HG02885 (cell line): ENCODE results near the gene TMPRSS9.

Experiments
- ATAC-seq: cut with Tn5 transposase; IDR thresholded peaks from one replicate; pipeline ENCODE4 v1.9.1; 2021; ENCODE audit warnings: mild to moderate bottlenecking; ENCODE audit not compliant: unreplicated experiment, poor library complexity

The TMPRSS9 gene

DNA sequence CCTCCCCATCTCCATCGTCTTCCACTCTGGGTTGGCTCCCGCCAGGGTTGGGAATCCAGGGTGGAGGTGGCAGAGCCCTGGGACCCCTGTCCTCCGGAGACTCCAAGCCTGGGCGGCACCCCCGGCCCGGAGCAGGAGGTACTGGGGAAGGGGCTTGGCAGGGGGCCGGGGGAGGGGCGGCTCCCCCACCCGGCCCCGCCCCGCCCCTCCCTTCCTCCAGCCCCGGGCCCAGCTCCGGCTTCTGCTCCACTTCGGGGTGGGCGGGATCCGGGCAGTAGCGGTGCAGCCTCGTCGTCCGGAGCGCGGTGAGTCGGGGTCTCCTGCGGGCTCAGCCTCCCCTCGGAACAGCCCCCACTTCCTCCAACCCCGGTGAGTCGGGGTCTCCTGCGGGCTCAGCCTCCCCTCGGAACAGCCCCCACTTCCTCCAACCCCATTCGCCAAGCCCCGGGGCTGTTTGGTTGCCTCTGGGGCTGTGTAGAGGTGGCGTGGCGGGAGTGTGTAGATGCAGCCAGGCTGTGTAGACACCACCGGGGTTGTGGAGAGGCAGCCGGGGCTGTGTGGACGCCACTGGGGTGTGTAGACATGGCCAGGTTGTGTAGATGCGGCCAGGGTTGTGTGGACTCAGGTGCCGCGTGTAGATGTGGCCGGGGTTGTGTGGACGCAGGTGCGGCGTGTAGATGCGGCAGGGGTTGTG is at the start of gene TMPRSS9:
TSS of gene TMPRSS9 (plus strand) at position 274 of the 694 bp plus-strand sequence. CDS start 29,521 bp downstream, outside the sequence.
- ATAC-seq: no peak

DNA sequence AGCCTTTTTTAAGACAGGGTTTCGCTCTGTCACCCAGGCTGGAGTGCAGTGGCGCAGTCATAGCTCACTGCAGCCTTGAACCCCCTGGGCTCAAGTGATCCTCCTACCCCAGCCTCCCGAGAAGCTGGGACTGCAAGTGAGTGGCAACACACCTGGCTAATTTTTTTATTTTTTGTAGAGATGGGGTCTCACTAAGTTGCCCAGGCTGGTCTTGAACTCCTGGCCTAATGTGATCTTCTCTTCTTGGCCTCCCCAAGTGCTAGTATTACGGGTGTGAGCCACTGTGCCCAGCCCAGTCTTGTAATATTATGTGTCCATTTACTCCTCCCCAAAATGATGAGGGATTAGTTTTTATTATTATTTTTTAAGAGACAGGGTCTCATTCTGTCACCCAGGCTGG is 49.0 kb upstream of the TMPRSS9 start:
- ATAC-seq: no peak

DNA sequence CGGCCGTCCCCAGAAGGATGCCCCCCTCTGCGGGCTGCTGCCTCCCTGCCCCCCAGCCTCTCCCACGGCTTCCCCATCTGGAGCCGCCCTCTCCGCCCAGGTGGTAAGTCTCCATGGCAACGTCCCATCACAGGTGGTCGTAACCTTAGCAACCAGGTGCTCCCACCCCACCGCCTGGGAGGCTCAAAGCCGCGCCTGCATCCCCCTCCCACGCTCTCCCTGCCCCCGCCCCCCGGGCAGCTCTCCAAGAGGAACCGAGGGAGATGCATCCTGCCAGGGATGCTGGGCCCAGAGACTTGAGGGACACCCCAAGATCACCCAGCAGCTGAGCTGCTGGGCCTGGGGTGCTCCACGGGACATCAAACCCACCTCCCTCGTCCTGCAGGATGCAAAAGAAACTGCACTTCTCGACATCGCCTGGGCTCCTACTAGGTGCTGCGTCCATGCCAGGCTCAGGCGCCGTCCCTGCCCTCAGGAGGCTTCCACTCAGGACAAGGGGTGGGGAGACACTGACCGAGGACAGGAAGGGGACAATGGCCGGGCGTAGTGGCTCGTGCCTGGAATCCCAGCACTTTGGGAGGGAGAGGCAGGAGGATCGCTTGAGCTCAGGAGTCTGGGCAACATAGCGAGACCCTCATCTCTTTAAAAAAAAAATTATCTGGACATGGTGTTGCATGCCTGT is 47.1 kb upstream of the TMPRSS9 start:
- ATAC-seq: no peak

DNA sequence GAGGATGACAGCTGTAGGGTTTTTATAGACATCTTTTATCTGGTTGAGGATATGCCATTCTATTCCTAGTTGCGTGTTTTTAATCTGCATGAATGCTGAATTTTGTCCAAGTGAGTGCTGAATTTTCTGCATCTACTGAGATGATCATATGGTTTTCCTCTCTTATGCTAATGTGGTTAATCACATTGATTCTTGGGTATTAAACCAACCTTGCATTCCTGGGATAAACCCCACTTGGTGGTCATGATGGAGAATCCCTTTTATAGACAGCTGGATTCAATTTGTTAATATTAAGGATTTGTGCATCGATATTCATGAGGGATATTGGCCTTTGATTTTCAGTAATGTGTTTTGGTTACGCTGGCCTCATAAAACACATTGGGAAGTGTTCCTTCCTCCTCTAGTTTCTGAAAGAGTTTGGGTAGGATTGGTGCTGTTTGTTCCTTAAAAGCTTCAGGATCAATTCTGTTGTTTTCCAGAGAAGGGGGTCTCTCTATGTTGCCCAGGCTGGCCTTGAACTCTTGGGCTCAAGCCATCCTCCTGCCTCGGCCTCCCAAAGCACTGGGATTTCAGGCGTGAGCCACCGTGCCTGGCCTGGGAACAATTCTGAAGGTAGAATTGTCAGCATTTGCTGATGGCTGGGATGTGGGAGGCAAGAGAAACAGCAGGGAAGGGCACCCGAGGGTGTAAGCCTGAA is 44.8 kb upstream of the TMPRSS9 start:
- no peak for ATAC-seq

DNA sequence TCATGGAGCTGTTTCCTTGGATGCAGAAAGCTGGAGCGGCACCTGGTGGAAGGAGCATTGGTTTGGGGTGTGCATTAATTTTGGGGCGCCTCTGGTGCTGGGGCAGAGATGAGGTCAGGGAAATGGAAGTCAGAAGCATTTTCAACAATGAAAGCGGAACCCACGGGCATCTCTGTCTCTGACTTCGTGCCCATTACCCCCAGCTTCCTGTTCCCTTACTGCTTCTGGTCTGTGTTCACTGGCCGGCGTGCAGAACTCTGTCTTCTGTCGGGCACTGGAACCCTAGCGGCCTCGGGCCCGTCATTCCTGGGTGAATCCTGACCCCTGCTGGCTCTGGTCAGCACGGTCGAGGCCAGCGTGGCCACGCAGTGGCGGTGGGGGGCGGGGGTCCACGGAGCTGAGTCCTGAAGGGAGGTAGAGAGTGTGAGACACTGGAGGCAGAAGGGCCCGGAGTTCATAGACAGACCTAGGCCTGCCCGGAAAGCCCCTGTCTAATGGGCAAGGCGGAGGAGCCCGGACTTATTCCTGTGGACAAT is 44.2 kb upstream of the TMPRSS9 start:
- no peak for ATAC-seq

DNA sequence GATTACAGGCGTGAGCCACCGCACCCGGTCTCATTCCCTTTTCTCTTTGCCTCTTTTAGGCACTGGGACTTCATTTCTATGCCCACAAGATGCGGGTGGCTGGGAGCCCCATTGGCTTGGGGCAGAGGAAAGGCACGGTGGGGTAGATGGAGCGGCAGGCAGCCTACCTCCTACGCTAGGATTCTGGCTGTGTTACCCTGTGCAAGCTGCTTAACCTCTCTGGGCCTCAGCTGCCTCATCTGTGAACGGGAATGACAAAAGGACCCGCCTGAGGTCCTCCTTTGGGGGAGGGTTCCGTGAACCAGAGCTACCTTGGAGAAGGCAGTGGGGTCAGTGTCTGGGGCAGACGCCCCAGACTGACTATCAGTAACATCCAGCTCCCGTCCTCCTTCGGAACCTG is 42.8 kb upstream of the TMPRSS9 start:
- no peak for ATAC-seq

DNA sequence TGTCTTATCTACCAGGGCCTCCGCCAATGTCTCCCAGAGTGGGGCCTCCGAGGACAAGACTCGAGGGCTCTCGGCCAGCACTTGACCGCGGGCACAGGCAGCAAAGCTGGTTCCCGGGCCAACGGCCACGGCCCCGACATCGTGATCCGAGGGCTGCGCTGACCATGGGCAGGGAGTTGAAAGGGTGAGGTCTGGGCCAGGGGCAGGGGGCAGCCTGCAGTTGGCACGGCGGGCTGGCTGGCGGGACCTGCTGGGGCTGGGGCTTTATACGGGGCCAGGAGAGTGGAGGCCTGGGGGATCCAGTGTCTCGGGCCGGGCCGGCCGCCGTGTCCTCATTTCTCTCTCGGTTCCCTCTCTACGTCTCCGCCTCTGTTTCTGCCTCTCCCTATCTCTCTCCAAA is 42.3 kb upstream of the TMPRSS9 start:
- ATAC-seq: no peak

DNA sequence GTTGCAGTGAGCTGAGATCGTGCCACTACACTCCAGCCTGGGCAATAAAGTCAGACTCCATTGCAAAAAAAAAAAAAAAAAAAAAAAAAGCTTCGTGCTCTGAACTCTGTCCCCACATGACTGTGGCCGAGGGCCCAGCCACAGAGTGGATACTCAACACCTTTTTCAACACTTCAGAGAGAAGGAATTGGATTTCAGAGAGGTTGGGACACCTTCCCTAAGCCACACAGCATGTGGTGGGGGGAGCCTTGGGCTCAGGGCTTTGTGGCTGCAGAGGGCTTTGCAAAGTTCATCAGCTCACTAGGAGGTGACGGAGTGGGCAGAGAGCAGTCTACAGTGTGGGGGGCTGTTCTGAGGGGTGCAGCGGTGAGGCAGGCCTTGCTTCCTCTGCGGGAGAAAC is 41.1 kb upstream of the TMPRSS9 start:
- ATAC-seq: no peak

DNA sequence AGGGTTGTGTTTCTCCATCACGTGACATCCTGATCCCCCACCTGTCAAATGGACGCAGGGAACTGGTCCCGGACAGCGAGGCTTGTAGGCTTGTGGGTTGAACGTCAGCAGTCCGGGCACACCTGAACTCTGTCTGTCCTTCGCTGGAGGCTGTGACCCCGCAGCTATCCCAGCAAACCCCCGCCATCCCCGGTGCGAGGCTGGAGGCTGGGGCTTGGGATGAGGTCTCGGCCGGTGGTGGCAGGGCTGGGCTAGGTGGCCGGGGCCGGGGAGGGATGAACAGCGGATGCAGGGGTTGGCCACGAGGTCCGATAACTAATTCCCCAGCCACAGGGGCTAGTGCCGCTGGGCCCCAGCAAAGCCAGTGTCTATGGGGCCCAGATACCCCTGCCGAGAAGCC is 40.5 kb upstream of the TMPRSS9 start:
- ATAC-seq: no peak

DNA sequence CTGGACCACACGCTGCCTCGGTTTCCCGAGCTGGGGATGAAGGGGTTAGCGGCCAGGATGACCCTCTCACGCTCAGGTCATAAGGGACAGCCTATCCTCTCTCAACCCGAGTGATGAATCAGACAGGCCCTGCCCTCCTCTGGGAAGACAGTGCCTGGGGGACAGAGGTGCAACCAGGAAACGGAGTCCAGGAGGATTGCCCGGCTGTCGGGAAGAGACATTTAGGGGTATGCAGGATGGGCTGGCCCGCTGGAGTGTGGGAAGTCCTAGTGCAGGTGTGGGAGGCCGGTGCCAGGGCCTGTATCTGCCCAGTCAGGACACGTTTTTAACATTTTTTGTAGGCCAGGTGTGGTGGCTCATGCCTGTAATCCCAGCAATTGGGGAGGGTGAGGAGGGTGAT is 40.0 kb upstream of the TMPRSS9 start:
- ATAC-seq: no peak

DNA sequence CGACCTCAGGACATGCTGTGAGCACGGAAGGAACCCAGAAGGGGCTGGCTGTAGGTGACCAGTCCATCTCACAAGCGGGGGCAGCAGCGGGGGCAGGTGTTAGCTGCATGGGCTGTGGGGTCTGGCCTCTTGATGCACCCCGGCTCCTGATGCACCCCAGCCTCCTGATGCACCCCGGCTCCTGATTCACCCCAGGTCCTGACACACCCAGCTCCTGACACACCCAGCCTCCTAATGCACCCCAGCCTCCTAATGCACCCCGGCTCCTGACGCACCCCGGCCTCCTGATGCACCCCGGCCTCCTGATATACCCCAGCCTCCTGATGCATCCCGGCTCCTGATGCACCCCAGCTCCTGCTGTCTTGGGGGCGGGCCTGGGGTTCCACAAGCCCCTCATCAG is 39.1 kb upstream of the TMPRSS9 start:
- ATAC-seq: no peak

DNA sequence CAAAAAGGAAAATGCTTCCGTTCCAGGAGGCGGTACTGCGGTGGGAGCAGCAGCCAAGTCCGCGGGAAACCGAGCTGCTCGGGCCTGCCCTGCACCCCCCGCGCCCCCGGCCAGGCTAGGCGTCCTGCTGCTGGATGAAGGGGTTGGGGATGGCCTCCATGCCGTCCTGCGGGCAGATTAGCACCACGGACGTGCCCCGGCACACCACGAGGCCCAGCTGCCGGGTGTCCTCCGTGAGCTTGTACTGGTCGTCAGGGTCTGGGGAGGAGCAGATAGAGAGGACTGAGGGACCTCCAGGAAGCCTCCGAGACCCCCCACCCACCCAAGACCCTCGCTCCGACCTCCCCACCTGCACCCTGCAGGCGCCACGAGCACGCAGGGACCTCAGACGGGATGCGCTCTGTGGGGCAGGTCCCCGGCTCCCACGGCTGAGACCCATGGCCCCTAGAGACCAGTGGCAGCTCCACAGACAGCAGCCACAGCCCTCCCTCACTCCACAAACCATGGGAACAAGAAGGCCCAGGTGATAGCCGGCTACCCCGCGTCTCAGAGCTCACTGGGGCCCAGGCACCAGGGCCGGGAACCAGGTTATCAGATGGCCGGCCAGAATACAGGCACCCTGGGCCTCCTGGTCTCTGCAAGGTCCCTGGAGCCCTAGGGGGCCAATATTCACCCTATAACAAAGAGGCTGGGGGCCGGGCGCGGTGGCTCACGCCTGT is 38.3 kb upstream of the TMPRSS9 start:
- no peak for ATAC-seq

DNA sequence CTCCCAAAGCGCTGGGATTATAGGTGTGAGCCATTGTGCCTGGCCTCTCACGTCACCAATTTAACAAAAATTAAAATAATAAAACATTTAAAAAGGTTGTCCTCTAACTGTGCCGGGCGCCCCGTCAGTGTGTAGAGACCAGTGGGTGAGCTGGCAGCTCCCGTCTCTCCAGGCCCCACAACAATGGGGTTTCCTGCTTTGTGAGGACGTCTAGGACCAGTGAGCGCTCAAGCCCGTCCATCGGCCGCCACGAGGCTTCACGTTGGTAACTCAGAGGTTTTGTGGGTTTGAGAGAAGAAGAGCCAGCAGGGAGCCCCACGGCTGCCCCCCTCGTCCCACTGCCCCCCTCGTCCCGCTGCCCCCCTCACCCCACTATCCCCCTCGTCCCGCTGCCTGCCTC is 36.4 kb upstream of the TMPRSS9 start:
- ATAC-seq: no peak

DNA sequence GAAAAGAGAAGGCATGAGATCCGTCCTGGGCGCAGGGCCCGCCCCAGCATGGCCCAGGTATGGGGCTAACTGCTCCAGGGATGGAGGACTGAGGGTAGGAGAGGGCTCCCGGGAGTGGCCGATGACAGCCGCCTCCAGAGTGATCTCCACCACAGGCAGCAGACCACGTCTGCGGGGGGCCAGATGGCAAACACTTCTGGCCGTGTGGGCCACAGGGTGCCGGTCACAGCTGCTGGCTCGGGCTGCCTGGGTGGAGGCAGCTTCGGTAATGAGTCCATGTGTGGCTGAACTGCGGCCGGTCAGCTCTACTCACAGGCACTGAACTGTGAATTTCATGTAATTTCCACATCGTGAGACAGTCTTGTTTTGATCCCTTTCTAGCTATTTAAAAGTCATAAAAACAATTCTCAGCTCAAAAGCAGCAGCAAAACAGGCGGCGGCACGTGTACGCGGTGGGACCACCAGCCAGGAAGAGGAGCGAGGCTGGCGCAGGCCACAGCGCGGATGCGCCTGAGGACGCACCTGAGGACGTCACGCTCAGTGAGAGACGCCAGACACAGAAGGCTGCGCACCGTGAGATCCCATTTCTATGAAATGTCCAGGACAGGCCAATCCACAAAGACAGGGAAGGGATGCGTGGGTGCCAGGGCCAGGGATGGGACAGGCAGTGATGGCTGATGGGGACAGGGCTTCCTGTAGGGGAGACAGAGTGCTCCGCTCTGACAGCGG is 35.7 kb upstream of the TMPRSS9 start:
- ATAC-seq: no peak

DNA sequence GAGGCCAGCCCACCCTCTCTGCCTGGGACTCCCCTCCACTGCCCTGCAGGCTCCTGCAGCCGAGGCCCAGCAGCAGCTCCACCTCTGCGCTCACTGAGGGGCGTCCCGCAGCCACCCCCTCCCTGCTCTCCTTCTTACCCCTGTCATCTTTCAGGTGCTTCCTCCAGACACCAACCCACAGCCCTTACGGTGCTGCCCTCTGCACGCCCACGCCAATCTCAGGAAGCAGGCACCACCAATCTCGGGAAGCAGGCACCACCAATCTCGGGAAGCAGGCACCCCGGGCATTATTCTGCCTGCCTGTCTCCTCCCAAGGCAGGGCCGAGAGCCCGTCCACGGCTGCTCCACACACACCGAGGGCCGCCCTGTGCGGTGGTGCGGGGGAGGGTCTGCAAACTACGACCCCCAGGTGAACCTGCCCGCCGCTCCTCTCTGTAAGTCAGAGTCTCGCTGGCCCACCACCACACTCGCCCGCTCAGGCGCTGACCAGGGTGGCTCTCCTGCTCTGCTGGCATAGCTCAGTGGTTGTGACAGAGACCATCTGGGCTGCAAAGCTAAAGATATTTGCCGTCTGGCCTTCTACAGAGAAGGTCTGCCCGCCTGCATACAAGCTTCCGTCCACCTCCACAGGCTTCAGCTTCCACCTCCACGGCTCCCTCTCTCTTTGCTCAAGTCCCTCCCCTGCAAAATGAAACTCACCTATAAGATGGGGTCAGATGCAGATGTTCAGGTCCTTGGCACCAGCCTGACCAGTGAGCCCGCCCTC is 34.6 kb upstream of the TMPRSS9 start:
- no peak for ATAC-seq

DNA sequence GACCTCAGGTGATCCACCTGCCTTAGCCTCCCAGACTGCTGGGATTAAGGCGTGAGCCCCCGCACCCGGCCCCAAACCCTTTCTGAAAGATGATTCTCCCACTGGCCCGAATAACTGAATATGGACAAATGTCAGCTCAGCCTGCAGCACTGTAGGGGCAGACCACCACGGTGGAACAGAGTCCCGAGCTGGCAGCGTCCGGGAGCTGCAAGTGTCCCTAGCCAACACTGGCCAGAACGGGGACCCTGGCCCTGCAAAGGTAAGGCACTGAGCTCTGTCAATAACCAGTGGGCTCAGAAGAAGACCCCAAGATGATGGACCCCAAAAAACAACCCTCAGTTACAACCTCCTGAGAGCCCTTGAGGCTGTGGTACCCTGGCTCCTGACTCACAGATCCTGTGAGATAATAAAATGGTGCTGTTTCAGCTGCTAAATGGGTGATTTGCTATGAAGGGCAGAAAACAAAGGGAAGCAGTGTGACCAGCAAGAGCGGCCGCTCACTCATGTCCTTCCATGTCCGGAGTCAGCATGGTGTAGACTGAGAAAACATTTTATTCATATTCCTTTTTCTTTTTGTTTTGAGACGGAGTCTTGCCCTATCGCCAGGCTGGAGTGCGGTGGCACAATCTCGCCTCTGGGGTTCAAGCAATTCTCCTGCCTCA is 33.2 kb upstream of the TMPRSS9 start:
- ATAC-seq: no peak

DNA sequence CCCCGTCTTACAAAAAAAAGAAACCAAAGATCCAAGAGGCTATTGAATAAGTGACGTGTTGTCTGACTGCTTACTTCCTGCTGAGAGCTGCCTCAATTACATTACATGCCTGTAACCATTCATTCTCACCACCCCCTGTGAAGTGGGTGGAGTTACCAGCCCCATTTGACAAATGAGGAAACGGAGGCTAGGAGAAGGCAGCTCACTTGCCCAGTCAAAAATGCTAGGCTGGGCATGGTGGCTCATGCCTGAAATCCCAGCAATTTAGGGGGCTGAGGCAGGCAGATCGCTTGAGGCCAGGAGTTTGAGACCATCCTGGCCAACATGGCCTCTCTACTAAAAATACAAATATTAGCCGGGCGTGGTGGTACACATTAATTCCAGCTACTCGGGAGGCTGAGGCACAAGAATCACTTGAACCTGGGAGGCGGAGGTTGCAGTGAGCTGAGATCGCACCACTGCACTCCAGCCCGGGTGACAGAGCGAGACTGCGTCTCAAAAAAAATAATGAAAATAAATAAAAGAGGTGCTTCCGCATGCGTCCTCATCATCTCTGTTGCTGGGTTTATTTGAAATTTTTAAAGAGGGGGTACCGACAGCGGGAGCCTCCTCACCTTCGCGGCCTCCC is 32.2 kb upstream of the TMPRSS9 start:
- ATAC-seq: peak; percentile 40

DNA sequence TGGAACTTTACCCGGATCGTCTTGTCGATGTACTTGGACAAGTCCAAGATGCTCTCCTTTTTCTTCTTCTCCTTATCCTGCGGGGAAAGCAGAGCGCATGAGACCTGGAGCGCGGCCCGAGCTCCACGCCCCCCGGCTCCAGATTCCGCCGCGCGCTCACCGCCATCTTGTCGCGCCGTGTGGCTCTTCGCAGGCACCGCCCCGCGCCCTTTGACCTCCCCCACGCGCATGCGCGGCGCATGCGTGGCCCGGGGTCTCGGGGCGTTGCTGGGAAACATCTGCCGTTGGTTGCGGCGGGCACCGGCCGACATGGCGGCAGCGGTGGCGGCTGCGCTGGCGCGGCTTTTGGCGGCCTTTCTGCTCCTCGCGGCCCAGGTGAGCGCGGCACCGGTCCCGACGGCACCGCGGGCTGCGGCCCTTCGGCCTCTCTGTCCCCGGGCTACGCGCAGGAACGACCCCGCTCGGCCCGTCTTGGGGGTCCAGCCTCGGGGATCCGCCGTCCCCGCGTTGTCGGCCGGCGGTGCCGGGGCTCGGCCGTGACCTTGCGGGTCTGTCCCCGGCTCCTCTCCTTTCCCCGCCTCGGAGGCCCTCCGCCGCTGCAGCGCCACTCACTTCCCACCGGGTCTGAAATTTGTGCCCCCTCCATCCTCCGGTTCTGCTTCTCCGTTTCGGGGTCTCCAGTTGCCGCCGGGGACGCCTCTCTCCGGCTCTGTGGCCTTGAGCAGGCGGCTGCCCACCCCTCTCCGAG is 31.5 kb upstream of the TMPRSS9 start, which contains the start of the genes LSM7 and SPPL2B:
TSS of gene LSM7 (minus strand) at position 186 of the 748 bp plus-strand sequence. CDS start at position 166, 20 bp downstream.
TSS of gene SPPL2B (plus strand) at position 284 of the 748 bp plus-strand sequence. CDS start at position 310, 26 bp downstream.
- peak; percentile 76 for ATAC-seq
